Suppressor macrophage (primary cell): Measurements from ENCODE around the gene MTHFD1L.

ENCODE experiments used
- DNase-seq, 4 experiments: peaks; one replicate each; pipeline ENCODE4 v3.0.0-alpha.2; 2020 to 2022

Gene MTHFD1L

GRCh38 chr6:150866147-150866990, 867 bp downstream of the MTHFD1L start:
- peak; percentile 67 to 85 (median 77) for DNase-seq

GRCh38 chr6:150866991-150867501, 1.5 kb downstream of the MTHFD1L start:
- DNase-seq, result no peak

- DNase-seq, result no peak
These were observed 3.3 kb downstream of the MTHFD1L start for GRCh38 chr6:150868759-150869158.

- no peak for DNase-seq
These were observed 8.7 kb downstream of the MTHFD1L start for GRCh38 chr6:150874179-150874578.

GRCh38 chr6:150875841-150876240, 10.3 kb downstream of the MTHFD1L start:
- no peak for DNase-seq

GRCh38 chr6:150876598-150876997, 11.1 kb downstream of the MTHFD1L start:
- DNase-seq, result no peak

GRCh38 chr6:150877928-150878327, 12.4 kb downstream of the MTHFD1L start:
- DNase-seq, result no peak

- no peak for DNase-seq
These were observed 13.1 kb downstream of the MTHFD1L start for GRCh38 chr6:150878347-150879213.

GRCh38 chr6:150880336-150880735, 14.8 kb downstream of the MTHFD1L start:
- DNase-seq, result no peak

- no peak for DNase-seq
These were observed 16.5 kb downstream of the MTHFD1L start for GRCh38 chr6:150881911-150882481.

GRCh38 chr6:150883521-150883920, 18.0 kb downstream of the MTHFD1L start:
- no peak for DNase-seq

- no peak for DNase-seq
These were observed 20.7 kb downstream of the MTHFD1L start for GRCh38 chr6:150886155-150886554.

GRCh38 chr6:150887978-150888563, 22.6 kb downstream of the MTHFD1L start:
- no peak for DNase-seq

GRCh38 chr6:150890346-150890745, 24.8 kb downstream of the MTHFD1L start:
- no peak for DNase-seq

- DNase-seq, result peak; percentile 70 to 78 (median 72)
These were observed 26.5 kb downstream of the MTHFD1L start for GRCh38 chr6:150891888-150892485.

- no peak for DNase-seq
These were observed 28.8 kb downstream of the MTHFD1L start for GRCh38 chr6:150894191-150894744.

- DNase-seq, result peak in 1 of 4 experiments; percentile 2
These were observed 29.5 kb downstream of the MTHFD1L start for GRCh38 chr6:150894935-150895552.

- no peak for DNase-seq
These were observed 30.6 kb downstream of the MTHFD1L start for GRCh38 chr6:150895928-150896632.

GRCh38 chr6:150897400-150897943, 32.0 kb downstream of the MTHFD1L start:
- no peak for DNase-seq
